Stimulated activated CD4-positive, alpha-beta T cell treated with anti-CD3 and anti-CD28 coated beads, Interleukin-4, amount 100 ng/mL, for 1 hour (primary cell): Measurements from ENCODE around the gene RSPH1.

Source experiments
- DNase-seq: peaks from one replicate; pipeline ENCODE4 v3.0.0-alpha.2; 2020

Gene RSPH1

GRCh38 chr21:42512346-42513034 is 16.5 kb upstream of the RSPH1 start:
- DNase-seq: no peak

GRCh38 chr21:42509244-42509643 is 13.2 kb upstream of the RSPH1 start:
- no peak for DNase-seq

GRCh38 chr21:42508371-42508770 is 12.3 kb upstream of the RSPH1 start:
- no peak for DNase-seq

- DNase-seq: no peak
Measured at GRCh38 chr21:42507418-42507817, 11.4 kb upstream of the RSPH1 start.

GRCh38 chr21:42505090-42505726 is 9.2 kb upstream of the RSPH1 start:
- no peak for DNase-seq

- no peak for DNase-seq
Measured at GRCh38 chr21:42503711-42504110, 7.7 kb upstream of the RSPH1 start.

- no peak for DNase-seq
Measured at GRCh38 chr21:42500736-42501135, 4.7 kb upstream of the RSPH1 start.

- DNase-seq: no peak
Measured at GRCh38 chr21:42500225-42500624, 4.2 kb upstream of the RSPH1 start.

- no peak for DNase-seq
Measured at GRCh38 chr21:42499444-42500112, 3.6 kb upstream of the RSPH1 start.

- DNase-seq: no peak
Measured at GRCh38 chr21:42498012-42498411, 2.0 kb upstream of the RSPH1 start.

GRCh38 chr21:42496839-42497202 is 797 bp upstream of the RSPH1 start:
- no peak for DNase-seq

GRCh38 chr21:42495765-42496119 is 282 bp downstream of the RSPH1 start:
- no peak for DNase-seq

GRCh38 chr21:42495027-42495426 is 997 bp downstream of the RSPH1 start:
- no peak for DNase-seq

- DNase-seq: no peak
Measured at GRCh38 chr21:42493109-42494060, 2.6 kb downstream of the RSPH1 start.

- no peak for DNase-seq
Measured at GRCh38 chr21:42492201-42492600, 3.8 kb downstream of the RSPH1 start.

GRCh38 chr21:42491328-42491727 is 4.7 kb downstream of the RSPH1 start:
- no peak for DNase-seq

GRCh38 chr21:42490720-42491119 is 5.3 kb downstream of the RSPH1 start:
- no peak for DNase-seq

GRCh38 chr21:42489991-42490390 is 6.0 kb downstream of the RSPH1 start:
- no peak for DNase-seq

GRCh38 chr21:42489006-42489563 is 6.9 kb downstream of the RSPH1 start:
- no peak for DNase-seq

GRCh38 chr21:42486531-42486930 is 9.5 kb downstream of the RSPH1 start:
- no peak for DNase-seq

GRCh38 chr21:42486072-42486471 is 10.0 kb downstream of the RSPH1 start:
- no peak for DNase-seq

- DNase-seq: no peak
Measured at GRCh38 chr21:42484966-42485365, 11.1 kb downstream of the RSPH1 start.

GRCh38 chr21:42481169-42481568 is 14.9 kb downstream of the RSPH1 start:
- DNase-seq: no peak
